ENCODE data around the gene EHD4.

DNA sequence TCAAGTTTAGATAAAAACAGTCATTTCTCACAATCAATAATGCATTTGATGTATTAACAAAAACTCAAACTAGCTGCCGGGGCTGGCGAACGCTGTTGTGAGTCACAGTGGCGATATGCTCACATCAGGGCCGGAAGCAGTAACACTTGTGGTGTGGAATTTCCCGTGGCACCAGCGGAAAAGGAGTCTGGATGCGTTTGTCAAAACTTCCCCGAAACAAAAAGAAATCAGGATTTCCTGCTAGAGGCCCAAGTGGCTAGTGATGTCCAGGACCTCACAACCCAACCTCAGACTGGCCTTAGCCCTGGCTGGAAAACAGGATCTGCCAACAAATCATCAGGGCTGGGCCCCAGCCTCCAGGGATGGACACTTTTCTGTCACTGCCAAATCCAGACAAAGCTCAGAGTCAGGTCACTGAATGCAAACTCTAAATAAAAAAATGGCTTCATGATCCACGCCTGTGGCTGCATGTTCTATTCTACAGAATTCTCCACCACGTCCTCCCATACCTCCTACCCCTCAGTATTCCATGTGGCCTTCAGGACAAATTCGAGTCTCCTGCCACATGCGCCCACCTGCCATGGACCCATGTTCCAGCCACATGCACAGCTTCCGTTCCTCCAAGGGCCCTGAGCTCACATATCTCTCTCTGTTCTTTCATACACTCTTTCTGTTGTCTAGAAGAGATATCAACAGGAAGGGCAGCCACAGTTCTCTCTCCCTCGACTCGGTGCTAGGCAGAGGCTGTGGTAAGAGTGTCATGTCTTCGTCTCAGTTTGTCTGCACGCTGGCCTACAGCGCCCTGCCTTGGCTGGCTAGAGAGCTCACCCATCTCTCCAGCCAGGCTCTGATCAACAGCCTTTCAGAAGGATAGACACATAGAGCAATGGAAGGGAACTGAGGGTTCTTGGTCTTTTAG lies 35.4 kb downstream of the EHD4 start:
- TF ChIP-seq GATA3 (IDR thresholded peaks at IDR 0.05; ENCODE audit: low read depth, low read length) (no peak), GATA2 (IDR thresholded peaks at IDR 0.05; ENCODE audit: low read depth, low read length) (no peak)
